Measurements from ENCODE around the gene ACSF2.

ACSF2 gene

DNA sequence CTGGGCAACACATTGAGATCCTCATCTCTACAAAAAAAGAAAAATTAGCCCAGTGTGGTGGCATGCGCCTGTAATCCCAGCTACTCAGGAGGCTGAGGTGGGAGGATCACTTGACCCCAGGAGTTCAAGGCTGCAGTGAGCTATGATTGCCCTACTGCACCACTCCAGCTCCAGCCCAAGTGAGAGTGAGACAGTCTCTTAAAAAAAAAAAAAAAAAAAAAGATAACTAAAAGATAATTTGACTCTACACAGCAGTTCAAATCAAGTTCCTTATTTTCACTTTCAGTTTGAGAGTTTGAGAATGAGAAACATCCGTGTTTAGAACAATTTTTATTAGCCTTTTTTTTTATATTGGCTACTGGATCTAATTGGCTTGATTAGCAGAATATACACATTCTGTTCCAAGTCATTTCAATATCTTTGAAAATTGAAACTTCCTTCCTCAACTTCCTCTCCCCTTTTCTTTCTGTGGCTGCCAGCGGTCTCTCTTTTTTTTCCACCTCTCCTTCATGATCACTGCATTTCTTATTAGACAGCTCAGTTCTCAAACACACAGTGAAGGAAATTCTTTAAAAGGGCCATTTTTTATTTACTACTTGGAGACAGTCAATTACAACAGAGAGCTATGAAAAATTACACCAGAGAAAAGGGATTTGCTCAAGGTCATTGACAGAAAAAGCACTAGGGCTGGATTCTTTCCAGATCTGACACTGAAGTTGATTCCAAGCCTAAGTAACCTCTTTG, 4.5 kb upstream of the ACSF2 start:
- peaks cover 31% of the 10 kb centered on the region for H3K4me1 ChIP-seq (ENCODE audit: insufficient read depth, poor library complexity, severe bottlenecking)

GRCh38 chr17:50422738-50423137, 3.3 kb upstream of the ACSF2 start:
- Histone ChIP-seq H3K4me3 (ENCODE audit: severe bottlenecking) (no peak overlapping the region), H3K27ac (ENCODE audit: poor library complexity, severe bottlenecking) (peak overlapping the region; percentile 92)
- TF ChIP-seq CTCF (IDR thresholded peaks at IDR 0.05; ENCODE audit: poor library complexity, severe bottlenecking) = no peak

More for the DNA sequence above, 4.5 kb upstream of the ACSF2 start:
- H3K9me3 ChIP-seq (ENCODE audit: severe bottlenecking) = no peaks in the 10 kb centered on the region
- H3K4me3 ChIP-seq (ENCODE audit: severe bottlenecking) = peak overlapping the region; percentile 17
- no peak for DNase-seq (ENCODE audit: low spot score)
- TF ChIP-seq CTCF (IDR thresholded peaks at IDR 0.05; ENCODE audit: poor library complexity, severe bottlenecking) = no peak
- ATAC-seq (ENCODE audit: low read depth) = no peak
- no peaks in the 10 kb centered on the region for H3K27me3 ChIP-seq (ENCODE audit: insufficient read depth, poor library complexity, severe bottlenecking)
- peak overlapping the region; percentile 92 for H3K27ac ChIP-seq (ENCODE audit: poor library complexity, severe bottlenecking)
- no peaks in the 10 kb centered on the region for H3K36me3 ChIP-seq (ENCODE audit: low read depth)

GRCh38 chr17:50423553-50424159, 2.4 kb upstream of the ACSF2 start:
- H3K27ac ChIP-seq (ENCODE audit: poor library complexity, severe bottlenecking) = peak overlapping the region; percentile 92
- no peak overlapping the region for H3K4me3 ChIP-seq (ENCODE audit: severe bottlenecking)
- TF ChIP-seq CTCF (IDR thresholded peaks at IDR 0.05; ENCODE audit: poor library complexity, severe bottlenecking) = no peak
- peaks cover 45% of the 10 kb centered on the region for H3K4me1 ChIP-seq (ENCODE audit: insufficient read depth, poor library complexity, severe bottlenecking)
- H3K36me3 ChIP-seq (ENCODE audit: low read depth) = peaks cover 11% of the 10 kb centered on the region
- H3K27me3 ChIP-seq (ENCODE audit: insufficient read depth, poor library complexity, severe bottlenecking) = no peaks in the 10 kb centered on the region
- no peaks in the 10 kb centered on the region for H3K9me3 ChIP-seq (ENCODE audit: severe bottlenecking)
- DNase-seq (ENCODE audit: low spot score) (peak; percentile 95), ATAC-seq (ENCODE audit: low read depth) (peak; percentile 72)

More at GRCh38 chr17:50422738-50423137, 3.3 kb upstream of the ACSF2 start:
- Histone ChIP-seq H3K27me3 (ENCODE audit: insufficient read depth, poor library complexity, severe bottlenecking) (no peaks in the 10 kb centered on the region), H3K9me3 (ENCODE audit: severe bottlenecking) (no peaks in the 10 kb centered on the region), H3K36me3 (ENCODE audit: low read depth) (peaks cover 4% of the 10 kb centered on the region), H3K4me1 (ENCODE audit: insufficient read depth, poor library complexity, severe bottlenecking) (peaks cover 36% of the 10 kb centered on the region)
- DNase-seq (ENCODE audit: low spot score) (no peak), ATAC-seq (ENCODE audit: low read depth) (no peak)

DNA sequence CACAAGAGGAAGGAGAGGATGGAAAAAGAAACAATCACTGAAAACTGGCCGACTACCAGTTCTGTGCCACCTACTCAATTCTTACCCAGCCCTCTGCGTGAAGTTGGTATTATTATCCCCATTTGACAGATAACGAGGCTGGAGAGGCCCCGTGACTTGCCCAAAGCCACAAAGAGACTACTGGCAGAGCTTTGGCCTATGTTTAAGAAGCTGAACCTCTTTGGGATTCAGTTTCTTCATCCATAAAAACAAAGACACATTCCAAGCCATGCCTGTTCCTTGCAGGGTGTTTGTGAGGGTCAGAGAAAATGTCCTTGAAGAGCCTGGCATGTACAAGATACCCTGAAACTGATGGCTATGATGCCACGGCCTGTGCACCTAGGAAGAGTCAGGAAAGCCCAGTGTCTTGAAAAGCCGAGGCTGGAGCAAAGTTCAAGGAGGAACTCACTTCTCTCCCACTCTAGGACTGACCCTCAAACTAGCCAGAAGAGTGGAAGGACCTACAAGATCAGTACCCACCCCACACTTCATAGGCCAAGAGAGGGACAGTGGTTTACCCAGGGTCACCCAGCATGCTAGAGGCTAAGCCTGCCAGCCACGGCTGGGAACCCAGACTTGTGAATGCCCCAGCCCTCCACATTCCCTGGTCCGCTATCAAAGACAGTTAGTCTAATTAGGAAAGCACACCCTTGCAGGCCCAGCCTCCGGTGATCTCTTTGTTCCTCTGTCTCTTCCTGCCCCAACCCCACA, 1.6 kb upstream of the ACSF2 start:
- DNase-seq (ENCODE audit: low spot score) (no peak), ATAC-seq (ENCODE audit: low read depth) (no peak)
- Histone ChIP-seq H3K4me3 (ENCODE audit: severe bottlenecking) (no peak overlapping the region), H3K27me3 (ENCODE audit: insufficient read depth, poor library complexity, severe bottlenecking) (no peaks in the 10 kb centered on the region), H3K27ac (ENCODE audit: poor library complexity, severe bottlenecking) (peak overlapping the region; percentile 92), H3K9me3 (ENCODE audit: severe bottlenecking) (no peaks in the 10 kb centered on the region), H3K36me3 (ENCODE audit: low read depth) (peaks cover 16% of the 10 kb centered on the region), H3K4me1 (ENCODE audit: insufficient read depth, poor library complexity, severe bottlenecking) (peaks cover 51% of the 10 kb centered on the region)
- no peak for TF ChIP-seq CTCF (IDR thresholded peaks at IDR 0.05; ENCODE audit: poor library complexity, severe bottlenecking)

All from RWPE2 (cell line).